Type B pancreatic cell (in vitro differentiated cells): ENCODE data around the gene DNAI2. TPM values are rescaled to one million over a fixed set of nuclear protein-coding genes. Genes with fewer than 3 reads are reported as not detected.
A peak's percentile ranks its signal among the peaks of the same experiment; 100 is the strongest.

Experiments
- DNase-seq: peaks from one replicate; pipeline ENCODE4 v3.0.0; 2021; ENCODE audit warnings: mixed read lengths; ENCODE audit not compliant: unreplicated experiment; ENCODE audit errors: extremely low spot score
- H3K27ac Mint-ChIP-seq: 2 replicates; pipeline ENCODE4 v1.8.0; 2021; ENCODE audit warnings: mild to moderate bottlenecking, mixed read lengths
- H3K27me3 Mint-ChIP-seq: 2 replicates; pipeline ENCODE4 v1.8.0; 2021; ENCODE audit warnings: mixed read lengths
- H3K36me3 Mint-ChIP-seq: 2 replicates; pipeline ENCODE4 v1.8.0; 2021; ENCODE audit warnings: mixed read lengths
- H3K4me1 Mint-ChIP-seq: one replicate; pipeline ENCODE4 v1.8.0; 2021; ENCODE audit warnings: mixed read lengths; ENCODE audit not compliant: unreplicated experiment
- H3K4me3 Mint-ChIP-seq: 2 replicates; pipeline ENCODE4 v1.8.0; 2021; ENCODE audit warnings: mild to moderate bottlenecking, mixed read lengths
- H3K9me3 Mint-ChIP-seq: 2 replicates; pipeline ENCODE4 v1.8.0; 2021; ENCODE audit warnings: mixed read lengths
- CTCF ChIP-seq: fragments of 200-600 bp; sonication (generic); conservative IDR thresholded peaks from 2 replicates; pipeline ENCODE4 v1.5.0; 2021; ENCODE audit warnings: antibody characterized with exemption, mild to moderate bottlenecking
- total RNA-seq: library from RNA; stranded (reverse); gene quantifications from 2 replicates; pipeline ENCODE4 v1.2.1, GENCODE V29; 2021; ENCODE audit warnings: low replicate concordance

The DNAI2 gene
- total RNA-seq, 1 donor from 2014 or later: 0.87 TPM

GRCh38 chr17:74235040-74235581 lies 38.9 kb upstream of the DNAI2 start:
- no peaks in the 10 kb centered on the region for H3K9me3 Mint-ChIP-seq
- peaks cover 3% of the 10 kb centered on the region for H3K27me3 Mint-ChIP-seq
- no peak for DNase-seq
- H3K4me3 Mint-ChIP-seq: no peak overlapping the region
- H3K36me3 Mint-ChIP-seq: no peaks in the 10 kb centered on the region
- no peak for TF ChIP-seq CTCF
- H3K27ac Mint-ChIP-seq: no peak overlapping the region
- peaks cover 7% of the 10 kb centered on the region for H3K4me1 Mint-ChIP-seq

- H3K4me1 Mint-ChIP-seq: peaks cover 14% of the 10 kb centered on the region
- H3K36me3 Mint-ChIP-seq: no peaks in the 10 kb centered on the region
- TF ChIP-seq CTCF: no peak
- DNase-seq: no peak
- no peaks in the 10 kb centered on the region for H3K9me3 Mint-ChIP-seq
- H3K27ac Mint-ChIP-seq: no peak overlapping the region
- no peak overlapping the region for H3K4me3 Mint-ChIP-seq
- H3K27me3 Mint-ChIP-seq: peaks cover 3% of the 10 kb centered on the region
Observed at GRCh38 chr17:74235911-74236371, 38.1 kb upstream of the DNAI2 start.

- DNase-seq: no peak
- Mint-ChIP-seq H3K36me3 (no peaks in the 10 kb centered on the region), H3K9me3 (no peaks in the 10 kb centered on the region), H3K27me3 (peaks cover 3% of the 10 kb centered on the region), H3K4me3 (no peak overlapping the region), H3K4me1 (peaks cover 15% of the 10 kb centered on the region), H3K27ac (no peak overlapping the region)
- no peak for TF ChIP-seq CTCF
Observed at GRCh38 chr17:74237321-74237720, 36.7 kb upstream of the DNAI2 start.

- peaks cover 11% of the 10 kb centered on the region for H3K4me1 Mint-ChIP-seq
- H3K9me3 Mint-ChIP-seq: no peaks in the 10 kb centered on the region
- no peaks in the 10 kb centered on the region for H3K36me3 Mint-ChIP-seq
- DNase-seq: no peak
- H3K27ac Mint-ChIP-seq: no peak overlapping the region
- no peaks in the 10 kb centered on the region for H3K27me3 Mint-ChIP-seq
- H3K4me3 Mint-ChIP-seq: no peak overlapping the region
- no peak for TF ChIP-seq CTCF
Observed at GRCh38 chr17:74239172-74239571, 34.9 kb upstream of the DNAI2 start.

GRCh38 chr17:74240618-74241205 lies 33.3 kb upstream of the DNAI2 start:
- no peak for TF ChIP-seq CTCF
- H3K27ac Mint-ChIP-seq: peak overlapping the region; percentile 64
- H3K27me3 Mint-ChIP-seq: no peaks in the 10 kb centered on the region
- H3K9me3 Mint-ChIP-seq: no peaks in the 10 kb centered on the region
- DNase-seq: no peak
- no peaks in the 10 kb centered on the region for H3K36me3 Mint-ChIP-seq
- peaks cover 15% of the 10 kb centered on the region for H3K4me1 Mint-ChIP-seq
- no peak overlapping the region for H3K4me3 Mint-ChIP-seq
